Dermis microvascular lymphatic vessel endothelial cell (primary cell): ENCODE results near the gene FCAMR. TPM values are rescaled to one million over a fixed set of nuclear protein-coding genes. Genes with fewer than 3 reads are reported as not detected.

ENCODE experiments used
- DNase-seq, 2 donors: peaks; one replicate each; pipeline versions ENCODE4 v3.0.0 to v3.0.0-alpha.2; 2010; ENCODE audit warnings: low read depth in 2 of 2
- total RNA-seq: library from RNA; depleted of rRNA; stranded (reverse); fragments of >200 nt; gene quantifications from 2 replicates; pipeline ENCODE4 v1.2.1, GENCODE V29; 2014

FCAMR gene
- total RNA-seq, 1 donor from 2014 or later, result not detected

DNA sequence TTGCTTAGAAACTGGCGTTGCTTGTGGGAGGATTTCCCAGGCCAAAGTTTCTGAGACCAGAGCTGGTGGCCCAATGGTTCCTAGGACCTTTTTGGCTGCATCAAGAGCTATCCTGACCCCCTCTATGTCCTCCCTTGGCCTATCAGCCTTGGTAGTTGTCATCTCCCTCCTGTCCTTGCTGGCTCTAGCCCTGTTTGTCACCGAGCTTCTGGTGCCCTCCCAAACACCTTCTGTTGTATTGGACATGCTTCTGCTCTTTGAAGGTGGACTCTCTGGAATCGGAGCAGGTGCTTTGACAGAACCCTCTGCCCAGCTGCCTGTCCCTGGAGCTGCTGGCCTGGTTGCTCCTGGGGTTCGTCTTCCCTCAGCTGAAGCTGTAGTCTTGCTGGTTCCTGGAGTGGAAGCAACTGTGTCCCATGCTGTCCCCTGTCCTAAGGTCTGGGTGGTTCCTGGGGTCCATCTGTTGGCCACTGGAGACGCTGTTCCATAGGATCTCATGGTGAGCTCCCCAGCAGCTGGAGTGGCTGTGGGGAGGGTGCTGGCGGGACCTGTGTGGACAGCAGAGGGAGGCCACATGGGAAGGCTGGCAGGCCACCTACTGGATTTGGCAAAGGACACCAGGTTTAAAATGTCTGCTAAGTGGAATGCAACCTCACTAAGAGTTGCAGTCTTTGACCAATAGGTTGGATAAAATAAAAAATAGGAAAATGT, 9.4 kb downstream of the FCAMR start:
- no peak for DNase-seq

DNA sequence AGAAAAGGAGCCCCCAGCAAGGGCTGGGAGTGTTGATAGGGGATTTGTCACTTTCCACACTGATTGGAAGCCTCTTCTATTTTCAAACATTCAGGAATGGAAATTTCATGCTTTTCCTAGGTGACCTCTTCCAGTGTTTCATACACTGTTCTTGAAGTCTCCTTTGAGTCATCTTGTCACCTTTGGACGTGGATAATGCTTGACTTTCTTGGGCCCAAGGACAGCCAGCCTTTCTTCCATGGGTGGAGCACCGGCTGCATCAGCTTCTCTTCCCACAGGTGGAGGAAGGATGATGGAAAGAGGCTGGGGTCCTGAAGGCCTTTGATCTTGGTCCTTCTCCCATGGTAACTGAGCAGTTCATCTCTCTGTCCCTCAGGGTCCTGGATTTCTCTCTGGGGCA, 12.1 kb downstream of the FCAMR start:
- no peak for DNase-seq

- no peak for DNase-seq
These were observed 12.6 kb downstream of the FCAMR start for GRCh38 chr1:206957639-206958038.

- no peak for DNase-seq
These were observed 14.5 kb downstream of the FCAMR start for GRCh38 chr1:206955476-206956451.

GRCh38 chr1:206954459-206955342, 15.6 kb downstream of the FCAMR start:
- no peak for DNase-seq

DNA sequence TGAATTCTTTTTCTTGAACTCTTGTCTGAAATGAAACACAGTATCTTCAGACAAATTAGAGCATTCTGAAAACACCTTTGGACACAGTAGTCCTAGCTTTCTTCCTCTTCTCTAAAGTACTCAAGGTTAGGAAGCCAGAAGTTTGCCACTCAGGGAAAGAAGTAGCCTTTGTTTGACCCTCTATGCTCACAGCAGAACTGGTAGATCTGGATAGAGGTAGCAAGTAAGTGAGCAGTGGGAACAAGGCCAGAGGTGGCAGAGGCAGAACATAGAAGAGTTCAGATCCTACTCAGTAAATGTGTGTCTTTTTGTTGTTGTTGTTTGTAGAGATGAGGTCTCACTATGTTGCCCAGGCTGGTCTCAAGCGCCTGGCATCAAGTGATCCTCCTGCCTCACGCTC, 16.6 kb downstream of the FCAMR start:
- no peak for DNase-seq

DNA sequence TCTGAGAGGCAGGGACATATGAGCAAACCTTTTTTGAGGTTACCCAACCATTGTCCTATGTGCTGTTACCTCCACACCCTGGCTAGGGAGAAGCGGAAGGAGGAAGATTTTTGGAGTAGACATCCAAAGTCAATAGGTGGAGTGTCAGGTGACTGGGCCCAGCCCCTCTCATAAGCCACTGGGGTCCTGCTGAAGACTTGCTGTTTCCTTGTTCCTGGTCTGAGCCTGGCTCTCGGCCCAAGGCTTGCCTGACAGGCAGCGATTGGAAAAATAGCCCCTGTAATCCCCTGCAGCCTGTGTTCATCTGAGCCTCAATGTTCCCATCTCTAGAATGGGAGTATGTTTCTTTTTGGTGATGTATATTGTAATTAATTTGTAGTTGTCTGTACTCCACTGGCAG, 17.1 kb downstream of the FCAMR start:
- DNase-seq, result no peak

DNA sequence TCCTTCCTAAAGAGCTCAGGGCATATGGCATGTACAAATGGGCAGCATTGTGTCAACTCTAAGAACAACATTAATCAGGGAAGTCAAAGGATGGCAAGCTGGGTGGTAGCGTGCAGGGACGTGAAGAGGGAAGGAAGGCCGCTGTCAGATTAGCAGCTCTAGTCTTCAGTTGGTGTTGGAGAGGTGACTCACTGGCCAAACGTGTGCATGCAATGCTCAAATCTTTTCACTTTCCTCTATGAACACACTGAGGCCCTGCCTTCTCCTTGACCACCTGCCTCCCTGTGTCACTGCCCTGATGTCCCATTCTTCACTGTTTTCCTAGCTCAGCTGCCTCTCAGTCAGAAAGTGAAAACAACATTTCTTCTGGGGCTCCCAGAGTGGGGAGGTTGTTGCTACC, 18.1 kb downstream of the FCAMR start:
- no peak for DNase-seq

- DNase-seq, result no peak
These were observed 18.8 kb downstream of the FCAMR start for GRCh38 chr1:206951318-206952100.

- no peak for DNase-seq
These were observed 20.6 kb downstream of the FCAMR start for GRCh38 chr1:206949641-206950040.

GRCh38 chr1:206949208-206949607, 21.1 kb downstream of the FCAMR start:
- DNase-seq, result no peak

DNA sequence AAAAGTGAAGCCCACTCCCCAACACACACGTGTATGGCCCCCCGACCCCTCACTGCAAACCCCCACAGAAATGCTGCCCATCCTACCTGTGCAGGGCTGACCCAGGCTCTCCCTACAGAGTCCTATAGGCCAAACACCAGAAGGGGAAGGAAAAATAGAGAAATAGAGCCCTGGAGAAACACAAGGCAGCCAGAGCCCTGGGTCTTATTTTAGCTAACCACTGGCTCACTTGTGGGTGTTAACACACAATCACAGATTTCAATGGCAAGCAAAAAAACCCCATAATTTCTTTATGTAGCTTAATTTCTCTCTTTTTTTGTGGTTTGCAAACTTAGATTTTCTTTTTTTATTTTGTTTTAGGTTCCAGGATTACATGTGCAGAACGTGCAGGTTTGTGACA, 23.0 kb downstream of the FCAMR start:
- no peak for DNase-seq

DNA sequence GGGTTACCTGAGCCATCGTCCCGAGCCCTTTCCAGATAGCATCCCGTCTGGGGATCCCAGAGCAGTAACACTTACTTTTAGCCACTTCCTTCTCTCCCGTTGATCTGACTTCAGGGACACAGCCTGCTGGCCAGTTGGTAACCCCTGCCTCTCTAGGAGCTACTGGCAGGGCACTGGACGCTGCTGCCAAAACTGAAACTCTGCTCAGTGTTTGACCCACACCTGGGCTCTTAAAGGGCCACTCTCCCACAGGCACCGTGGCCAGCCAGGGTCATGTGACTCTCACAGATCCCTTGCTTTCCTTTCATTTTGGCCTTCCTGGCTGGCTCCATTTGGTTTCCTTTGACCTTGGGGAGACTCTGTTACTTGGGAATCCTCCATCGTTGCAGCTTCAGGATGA, 24.0 kb downstream of the FCAMR start, which contains the start of gene PIGR:
PIGR (minus strand) TSS at position 206 of the 400 bp plus-strand sequence. CDS start 5,935 bp downstream, outside the sequence.
- no peak for DNase-seq

- DNase-seq, result no peak
These were observed 24.5 kb downstream of the FCAMR start for GRCh38 chr1:206945779-206946178.

DNA sequence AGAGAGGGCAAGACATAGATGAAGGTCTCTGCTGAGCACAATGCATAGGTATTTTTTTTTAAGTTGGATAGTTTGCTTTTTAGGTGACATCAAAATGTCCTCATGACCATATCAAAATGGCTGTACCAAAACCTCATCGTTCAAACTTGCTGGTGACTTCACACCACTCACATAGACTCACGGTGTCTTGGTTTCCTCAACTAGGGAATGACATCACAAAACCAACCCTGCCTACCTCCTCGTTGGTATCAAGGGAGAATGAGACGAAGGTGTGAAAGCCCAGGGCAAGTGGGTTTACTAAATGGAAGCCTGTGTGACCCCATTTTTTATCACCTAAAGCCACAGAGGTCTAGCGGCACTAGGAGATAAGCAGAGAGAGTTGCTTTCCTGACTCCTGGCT, 25.6 kb downstream of the FCAMR start:
- no peak for DNase-seq

GRCh38 chr1:206941766-206942418, 28.4 kb downstream of the FCAMR start:
- no peak for DNase-seq

DNA sequence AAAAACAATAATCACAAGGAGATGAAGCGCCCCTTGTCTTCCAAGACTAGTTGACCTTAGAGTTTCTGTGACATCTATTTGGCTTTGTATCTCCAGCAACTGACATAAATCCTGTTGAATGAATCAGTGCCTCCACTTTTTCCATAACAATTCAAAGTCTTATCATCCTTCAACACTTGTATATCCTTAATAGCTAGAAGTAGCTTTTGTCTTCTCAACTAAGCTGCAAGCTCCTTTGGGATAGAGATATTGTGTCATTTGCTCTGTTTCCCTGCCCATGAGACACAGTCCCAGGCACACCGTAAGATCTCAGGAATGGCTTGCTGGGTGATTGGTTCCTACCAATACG, 29.7 kb downstream of the FCAMR start:
- no peak for DNase-seq

GRCh38 chr1:206939841-206940587, 30.2 kb downstream of the FCAMR start:
- DNase-seq, result no peak

GRCh38 chr1:206939131-206939530, 31.1 kb downstream of the FCAMR start:
- no peak for DNase-seq

DNA sequence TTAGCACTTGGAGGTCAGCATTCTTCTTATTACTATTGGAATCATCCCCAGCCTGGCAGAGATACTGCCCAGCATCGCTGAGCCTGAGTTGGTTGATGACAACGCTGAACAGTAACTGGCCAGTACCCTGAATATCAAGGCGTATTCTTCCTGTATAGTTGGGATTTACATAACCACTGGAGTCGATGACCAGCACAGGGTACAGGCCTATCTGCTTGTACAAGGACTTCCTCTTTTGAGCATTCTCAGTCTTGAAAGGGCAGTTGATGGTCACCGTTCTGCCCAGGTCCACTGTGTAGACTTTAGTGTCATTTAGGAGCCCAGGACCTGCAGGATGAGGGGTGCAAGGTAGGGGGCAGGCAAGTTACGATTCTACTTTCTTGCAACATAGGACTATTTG, 32.8 kb downstream of the FCAMR start:
- DNase-seq, result no peak
